ENCODE results near the gene TENM3.
A peak's percentile ranks its signal among the peaks of the same experiment; 100 is the strongest.

The TENM3 gene

DNA sequence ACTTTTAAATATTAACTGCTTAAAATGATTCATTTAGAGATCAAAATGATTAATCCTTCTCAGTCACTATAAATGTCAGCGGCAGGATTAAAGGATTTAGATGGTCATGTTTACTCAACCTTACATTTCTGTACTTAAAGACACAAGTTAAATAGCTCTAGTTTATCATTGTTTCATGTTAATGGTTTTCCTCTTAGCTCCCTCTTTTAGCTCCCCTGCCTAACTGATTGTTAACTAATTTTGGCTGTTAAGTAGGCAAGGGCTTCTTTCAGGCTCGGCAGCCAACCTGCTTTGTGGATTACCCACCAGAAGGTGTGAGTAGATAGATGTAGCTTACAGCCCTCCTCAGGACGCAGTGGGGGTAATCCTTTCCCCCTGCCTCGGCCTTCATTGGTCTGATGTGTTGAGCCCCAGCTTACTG lies 96.0 kb downstream of the TENM3 start:
- Histone ChIP-seq H3K4me3 (ENCODE audit: low read depth, low read length) (no peak overlapping the region), H3K27ac (ENCODE audit: low read depth, low read length) (peak overlapping the region; percentile 21), H3K9me3 (ENCODE audit: control insufficient read depth, insufficient read depth, low read length) (no peaks in the 10 kb centered on the region), H3K9ac (ENCODE audit: low read depth, low read length) (no peak overlapping the region), H3K27me3 (ENCODE audit: control insufficient read depth, insufficient read depth, low read length) (no peaks in the 10 kb centered on the region), H3K4me1 (ENCODE audit: control insufficient read depth, insufficient read depth, low read length) (peaks cover 28% of the 10 kb centered on the region), H3K36me3 (ENCODE audit: control insufficient read depth, insufficient read depth, low read length) (no peaks in the 10 kb centered on the region)

DNA sequence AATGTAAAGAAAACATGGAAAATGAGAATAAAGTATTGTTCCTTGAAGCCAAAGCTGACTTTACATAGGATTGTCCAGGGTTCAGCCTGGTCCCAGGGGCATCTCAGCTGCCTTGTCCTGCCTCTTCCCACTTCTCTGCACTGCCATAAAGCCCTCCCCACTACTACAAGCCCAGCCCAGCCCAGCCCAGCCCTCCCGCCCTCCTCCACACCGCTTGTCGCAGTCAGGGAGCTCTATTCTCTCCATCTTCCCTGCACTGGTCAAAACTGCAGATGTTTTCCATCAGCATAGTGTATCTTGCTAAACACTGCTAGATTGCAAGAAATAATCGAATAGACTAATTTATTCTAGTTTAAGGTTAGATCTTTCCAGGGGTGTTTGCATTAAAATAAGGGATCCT lies 100.3 kb downstream of the TENM3 start:
- H3K4me3 ChIP-seq (ENCODE audit: low read depth, low read length), result no peak overlapping the region; the same call in 1 of the 2 replicates
- H3K4me1 ChIP-seq (ENCODE audit: control insufficient read depth, insufficient read depth, low read length), result peaks cover 45% of the 10 kb centered on the region
- peak overlapping the region; percentile 67 for H3K27ac ChIP-seq (ENCODE audit: low read depth, low read length)
- H3K36me3 ChIP-seq (ENCODE audit: control insufficient read depth, insufficient read depth, low read length), result no peaks in the 10 kb centered on the region
- no peaks in the 10 kb centered on the region for H3K9me3 ChIP-seq (ENCODE audit: control insufficient read depth, insufficient read depth, low read length)
- no peaks in the 10 kb centered on the region for H3K27me3 ChIP-seq (ENCODE audit: control insufficient read depth, insufficient read depth, low read length)
- no peak overlapping the region for H3K9ac ChIP-seq (ENCODE audit: low read depth, low read length)

- H3K27me3 ChIP-seq (ENCODE audit: control insufficient read depth, insufficient read depth, low read length), result no peaks in the 10 kb centered on the region
- H3K4me3 ChIP-seq (ENCODE audit: low read depth, low read length), result no peak overlapping the region
- H3K9me3 ChIP-seq (ENCODE audit: control insufficient read depth, insufficient read depth, low read length), result no peaks in the 10 kb centered on the region
- no peaks in the 10 kb centered on the region for H3K36me3 ChIP-seq (ENCODE audit: control insufficient read depth, insufficient read depth, low read length)
- no peak overlapping the region for H3K9ac ChIP-seq (ENCODE audit: low read depth, low read length)
- H3K27ac ChIP-seq (ENCODE audit: low read depth, low read length), result no peak overlapping the region
- peaks cover 35% of the 10 kb centered on the region for H3K4me1 ChIP-seq (ENCODE audit: control insufficient read depth, insufficient read depth, low read length)
These were observed 101.8 kb downstream of the TENM3 start for GRCh38 chr4:182344968-182345367.

DNA sequence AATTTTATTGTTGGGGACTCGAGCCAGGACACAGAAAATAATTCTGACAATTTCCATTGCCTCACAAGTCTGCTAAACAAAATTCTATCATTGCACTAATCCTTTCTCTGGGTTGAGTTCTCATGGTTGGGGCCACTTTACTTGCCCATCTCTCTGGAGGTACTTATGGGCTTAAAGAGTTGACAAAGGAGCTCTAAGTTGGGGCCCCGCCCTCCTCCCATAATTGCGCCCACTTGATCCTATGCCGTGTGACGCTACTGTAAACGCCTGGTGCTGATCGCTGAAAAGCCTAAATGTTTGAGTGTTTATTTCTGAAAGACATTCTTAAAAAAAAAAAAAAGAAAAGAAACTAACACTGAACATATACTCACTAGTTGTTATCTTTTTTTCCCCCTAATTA lies 103.0 kb downstream of the TENM3 start:
- Histone ChIP-seq H3K4me1 (ENCODE audit: control insufficient read depth, insufficient read depth, low read length) (peaks cover 35% of the 10 kb centered on the region), H3K9me3 (ENCODE audit: control insufficient read depth, insufficient read depth, low read length) (no peaks in the 10 kb centered on the region), H3K4me3 (ENCODE audit: low read depth, low read length) (no peak overlapping the region), H3K9ac (ENCODE audit: low read depth, low read length) (no peak overlapping the region), H3K27ac (ENCODE audit: low read depth, low read length) (no peak overlapping the region), H3K27me3 (ENCODE audit: control insufficient read depth, insufficient read depth, low read length) (no peaks in the 10 kb centered on the region), H3K36me3 (ENCODE audit: control insufficient read depth, insufficient read depth, low read length) (no peaks in the 10 kb centered on the region)

DNA sequence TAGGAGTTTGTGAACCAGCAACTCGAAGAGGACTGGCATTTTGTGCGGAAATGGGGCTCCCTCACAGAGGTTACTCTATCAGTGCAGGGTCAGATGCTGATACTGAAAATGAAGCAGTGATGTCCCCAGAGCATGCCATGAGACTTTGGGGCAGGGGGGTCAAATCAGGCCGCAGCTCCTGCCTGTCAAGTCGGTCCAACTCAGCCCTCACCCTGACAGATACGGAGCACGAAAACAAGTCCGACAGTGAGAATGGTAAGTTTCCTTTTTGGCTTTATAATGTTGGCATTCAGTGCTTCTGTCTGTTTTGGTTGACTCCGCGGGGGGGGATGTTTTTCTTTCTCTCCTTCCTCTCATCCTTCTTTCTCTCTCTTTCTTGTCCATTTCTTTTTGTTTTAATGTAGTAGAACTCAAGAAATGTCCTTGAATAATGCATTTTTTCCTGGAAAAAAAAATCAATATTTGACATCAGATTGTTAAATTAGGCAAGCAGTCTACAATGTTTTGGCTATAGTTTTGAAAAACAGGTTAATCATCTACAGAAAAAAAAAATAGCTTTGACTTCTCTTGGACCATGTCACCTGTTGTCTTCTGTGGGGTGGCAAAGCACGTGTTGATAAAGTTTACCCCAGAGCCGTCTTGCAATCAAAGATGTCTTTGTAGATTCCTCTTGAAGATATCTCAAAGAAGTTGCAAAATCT lies 103.6 kb downstream of the TENM3 start:
- Histone ChIP-seq H3K4me3 (ENCODE audit: low read depth, low read length) (no peak overlapping the region), H3K27me3 (ENCODE audit: control insufficient read depth, insufficient read depth, low read length) (no peaks in the 10 kb centered on the region), H3K9me3 (ENCODE audit: control insufficient read depth, insufficient read depth, low read length) (no peaks in the 10 kb centered on the region), H3K36me3 (ENCODE audit: control insufficient read depth, insufficient read depth, low read length) (no peaks in the 10 kb centered on the region), H3K4me1 (ENCODE audit: control insufficient read depth, insufficient read depth, low read length) (peaks cover 35% of the 10 kb centered on the region), H3K9ac (ENCODE audit: low read depth, low read length) (no peak overlapping the region), H3K27ac (ENCODE audit: low read depth, low read length) (no peak overlapping the region)

DNA sequence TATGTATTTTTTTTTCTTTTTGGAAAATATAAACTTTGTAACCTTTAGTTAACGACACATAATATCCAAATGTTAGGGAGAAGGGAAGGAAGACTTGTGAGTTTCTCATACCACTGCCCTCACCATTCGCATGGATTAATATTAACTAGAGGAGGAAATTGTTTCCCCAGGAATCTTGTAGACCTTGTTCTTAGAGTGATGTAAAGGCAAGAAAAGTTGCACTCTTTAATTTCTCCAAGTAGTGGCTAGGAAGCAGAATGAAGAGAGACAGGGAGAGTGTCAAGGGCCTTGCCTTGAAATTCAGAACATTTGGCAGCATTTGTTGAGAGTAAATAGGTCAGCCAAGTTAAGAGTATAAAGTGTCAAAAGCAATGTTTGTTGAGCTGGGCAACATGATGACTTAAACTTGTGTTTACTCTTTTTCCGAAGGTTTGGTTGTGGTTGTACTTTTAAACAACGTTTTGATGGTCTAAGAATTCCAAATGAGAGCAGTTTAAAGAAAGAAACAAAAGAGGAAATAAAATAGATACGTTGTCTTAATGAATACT lies 105.7 kb downstream of the TENM3 start:
- no peak overlapping the region for H3K27ac ChIP-seq (ENCODE audit: low read depth, low read length)
- no peaks in the 10 kb centered on the region for H3K36me3 ChIP-seq (ENCODE audit: control insufficient read depth, insufficient read depth, low read length)
- H3K4me1 ChIP-seq (ENCODE audit: control insufficient read depth, insufficient read depth, low read length), result peaks cover 21% of the 10 kb centered on the region
- no peaks in the 10 kb centered on the region for H3K27me3 ChIP-seq (ENCODE audit: control insufficient read depth, insufficient read depth, low read length)
- no peak overlapping the region for H3K9ac ChIP-seq (ENCODE audit: low read depth, low read length)
- H3K4me3 ChIP-seq (ENCODE audit: low read depth, low read length), result no peak overlapping the region
- no peaks in the 10 kb centered on the region for H3K9me3 ChIP-seq (ENCODE audit: control insufficient read depth, insufficient read depth, low read length)

GRCh38 chr4:182350041-182350440 lies 106.8 kb downstream of the TENM3 start:
- H3K27me3 ChIP-seq (ENCODE audit: control insufficient read depth, insufficient read depth, low read length), result no peaks in the 10 kb centered on the region
- no peaks in the 10 kb centered on the region for H3K36me3 ChIP-seq (ENCODE audit: control insufficient read depth, insufficient read depth, low read length)
- no peak overlapping the region for H3K9ac ChIP-seq (ENCODE audit: low read depth, low read length)
- H3K27ac ChIP-seq (ENCODE audit: low read depth, low read length), result no peak overlapping the region
- H3K4me3 ChIP-seq (ENCODE audit: low read depth, low read length), result no peak overlapping the region
- H3K4me1 ChIP-seq (ENCODE audit: control insufficient read depth, insufficient read depth, low read length), result peaks cover 13% of the 10 kb centered on the region
- no peaks in the 10 kb centered on the region for H3K9me3 ChIP-seq (ENCODE audit: control insufficient read depth, insufficient read depth, low read length)

GRCh38 chr4:182351485-182351884 lies 108.3 kb downstream of the TENM3 start:
- H3K36me3 ChIP-seq (ENCODE audit: control insufficient read depth, insufficient read depth, low read length), result no peaks in the 10 kb centered on the region
- H3K27ac ChIP-seq (ENCODE audit: low read depth, low read length), result no peak overlapping the region
- no peak overlapping the region for H3K9ac ChIP-seq (ENCODE audit: low read depth, low read length)
- peaks cover 6% of the 10 kb centered on the region for H3K4me1 ChIP-seq (ENCODE audit: control insufficient read depth, insufficient read depth, low read length)
- no peaks in the 10 kb centered on the region for H3K27me3 ChIP-seq (ENCODE audit: control insufficient read depth, insufficient read depth, low read length)
- H3K4me3 ChIP-seq (ENCODE audit: low read depth, low read length), result no peak overlapping the region
- no peaks in the 10 kb centered on the region for H3K9me3 ChIP-seq (ENCODE audit: control insufficient read depth, insufficient read depth, low read length)

DNA sequence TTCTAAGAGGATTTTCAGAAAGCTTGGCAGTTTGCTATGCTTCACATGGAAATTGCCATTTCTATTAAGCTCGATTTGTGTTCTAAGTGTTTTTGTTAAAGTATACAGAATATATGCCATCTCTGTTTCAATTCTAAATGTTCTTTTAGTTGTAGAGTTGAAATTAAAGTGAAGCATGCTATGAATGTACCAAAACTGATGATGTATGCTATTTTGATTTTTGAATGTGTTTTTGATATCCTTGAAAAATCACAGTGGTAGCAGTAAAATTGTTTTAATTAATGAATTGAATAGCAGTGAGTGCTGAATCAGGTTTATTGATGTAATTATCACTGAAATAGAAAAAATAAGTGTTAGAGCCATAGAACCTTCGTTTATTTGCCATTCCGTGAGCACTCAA lies 110.9 kb downstream of the TENM3 start:
- Histone ChIP-seq H3K36me3 (ENCODE audit: control insufficient read depth, insufficient read depth, low read length) (no peaks in the 10 kb centered on the region), H3K4me3 (ENCODE audit: low read depth, low read length) (no peak overlapping the region), H3K27me3 (ENCODE audit: control insufficient read depth, insufficient read depth, low read length) (no peaks in the 10 kb centered on the region), H3K27ac (ENCODE audit: low read depth, low read length) (no peak overlapping the region), H3K9me3 (ENCODE audit: control insufficient read depth, insufficient read depth, low read length) (no peaks in the 10 kb centered on the region), H3K4me1 (ENCODE audit: control insufficient read depth, insufficient read depth, low read length) (peaks cover 3% of the 10 kb centered on the region; the same call in 1 of the 2 replicates), H3K9ac (ENCODE audit: low read depth, low read length) (no peak overlapping the region)

GRCh38 chr4:182354867-182355266 lies 111.7 kb downstream of the TENM3 start:
- Histone ChIP-seq H3K27me3 (ENCODE audit: control insufficient read depth, insufficient read depth, low read length) (no peaks in the 10 kb centered on the region), H3K9ac (ENCODE audit: low read depth, low read length) (no peak overlapping the region), H3K9me3 (ENCODE audit: control insufficient read depth, insufficient read depth, low read length) (no peaks in the 10 kb centered on the region), H3K4me1 (ENCODE audit: control insufficient read depth, insufficient read depth, low read length) (peaks cover 3% of the 10 kb centered on the region; the same call in 1 of the 2 replicates), H3K27ac (ENCODE audit: low read depth, low read length) (no peak overlapping the region), H3K36me3 (ENCODE audit: control insufficient read depth, insufficient read depth, low read length) (no peaks in the 10 kb centered on the region), H3K4me3 (ENCODE audit: low read depth, low read length) (no peak overlapping the region)

- Histone ChIP-seq H3K27me3 (ENCODE audit: control insufficient read depth, insufficient read depth, low read length) (no peaks in the 10 kb centered on the region), H3K36me3 (ENCODE audit: control insufficient read depth, insufficient read depth, low read length) (no peaks in the 10 kb centered on the region), H3K4me3 (ENCODE audit: low read depth, low read length) (no peak overlapping the region), H3K4me1 (ENCODE audit: control insufficient read depth, insufficient read depth, low read length) (peaks cover 17% of the 10 kb centered on the region), H3K9me3 (ENCODE audit: control insufficient read depth, insufficient read depth, low read length) (peaks cover 4% of the 10 kb centered on the region; the same call in 1 of the 2 replicates), H3K9ac (ENCODE audit: low read depth, low read length) (no peak overlapping the region), H3K27ac (ENCODE audit: low read depth, low read length) (no peak overlapping the region)
These were observed 124.0 kb downstream of the TENM3 start for GRCh38 chr4:182367153-182367552.
